Liver (tissue), 9 donors: ENCODE results near the gene PPME1. TPM values are rescaled to one million over a fixed set of nuclear protein-coding genes. Genes with fewer than 3 reads are reported as not detected.

Source experiments
- DNase-seq: peaks from one replicate; pipeline ENCODE4 v3.0.0-alpha.2; 2017; ENCODE audit warnings: low spot score
- H3K27ac ChIP-seq, 2 donors: one replicate each; pipeline ENCODE4 v1.7.0; 2013; ENCODE audit warnings: inconsistent platforms in 2 of 2, low read length in 2 of 2, control low read depth in 1 of 2, low read depth in 1 of 2, mild to moderate bottlenecking in 1 of 2
- H3K27me3 ChIP-seq, 4 donors: one replicate each; pipeline versions ENCODE4 v1.6.1 to v1.7.0; 2013; ENCODE audit warnings: low read length in 3 of 4, inconsistent platforms in 1 of 4, mild to moderate bottlenecking in 1 of 4, moderate library complexity in 1 of 4; ENCODE audit not compliant: control insufficient read depth in 4 of 4, insufficient read depth in 4 of 4
- H3K36me3 ChIP-seq, 4 donors: one replicate each; pipeline versions ENCODE4 v1.6.1 to v1.7.0; 2013; ENCODE audit warnings: low read length in 3 of 4, mild to moderate bottlenecking in 3 of 4, low read depth in 1 of 4, moderate library complexity in 1 of 4; ENCODE audit not compliant: control insufficient read depth in 4 of 4, insufficient read depth in 3 of 4
- H3K4me1 ChIP-seq, 4 donors: one replicate each; pipeline versions ENCODE4 v1.6.1 to v1.7.0; 2013; ENCODE audit warnings: low read length in 3 of 4, mild to moderate bottlenecking in 3 of 4, moderate library complexity in 1 of 4; ENCODE audit not compliant: control insufficient read depth in 4 of 4, insufficient read depth in 4 of 4
- H3K4me3 ChIP-seq, 3 donors: one replicate each; pipeline versions ENCODE4 v1.6.1 to v1.7.0; 2013; ENCODE audit warnings: low read length in 3 of 3, control low read depth in 1 of 3, low read depth in 1 of 3, mild to moderate bottlenecking in 1 of 3
- H3K9ac ChIP-seq, 2 donors: one replicate each; pipeline ENCODE4 v1.7.0; 2013; ENCODE audit warnings: low read length in 2 of 2, mild to moderate bottlenecking in 2 of 2, moderate library complexity in 2 of 2, control low read depth in 1 of 2, low read depth in 1 of 2
- H3K9me3 ChIP-seq, 4 donors: one replicate each; pipeline versions ENCODE4 v1.6.1 to v1.7.0; 2013; ENCODE audit warnings: low read length in 3 of 4; ENCODE audit not compliant: control insufficient read depth in 4 of 4
- EGR1 ChIP-seq, 2 donors: IDR thresholded peaks; 2 replicates each; pipeline ENCODE4 v1.6.1; 2016 to 2018; ENCODE audit warnings: antibody characterized with exemption in 2 of 2, low read depth in 2 of 2
- HNF4A ChIP-seq, 2 donors: conservative IDR thresholded peaks; 2 replicates each; pipeline ENCODE4 v1.6.1; 2016; ENCODE audit warnings: antibody characterized with exemption in 2 of 2, mild to moderate bottlenecking in 2 of 2
- HNF4G ChIP-seq: IDR thresholded peaks from 2 replicates; pipeline ENCODE4 v1.6.1; 2016; ENCODE audit warnings: antibody characterized with exemption
- NR2F2 ChIP-seq: IDR thresholded peaks from 2 replicates; pipeline ENCODE4 v1.6.1; 2016; ENCODE audit warnings: antibody characterized with exemption
- RAD21 ChIP-seq, 2 donors: IDR thresholded peaks; 2 replicates each; pipeline ENCODE4 v1.6.1; 2016; ENCODE audit warnings: antibody characterized with exemption in 2 of 2, mild to moderate bottlenecking in 2 of 2
- RXRA ChIP-seq, 2 donors: IDR thresholded peaks; 2 replicates each; pipeline ENCODE4 v1.6.1; 2017 to 2018; ENCODE audit warnings: antibody characterized with exemption in 2 of 2, mild to moderate bottlenecking in 1 of 2
- SP1 ChIP-seq: IDR thresholded peaks from 2 replicates; pipeline ENCODE4 v1.6.1; 2018; ENCODE audit warnings: antibody characterized with exemption, mild to moderate bottlenecking
- TAF1 ChIP-seq: conservative IDR thresholded peaks from 2 replicates; pipeline ENCODE4 v1.6.1; 2016; ENCODE audit warnings: antibody characterized with exemption, mild to moderate bottlenecking
- WGBS: extraction: QIAGEN DNeasy Blood & Tissue Kit; methylation state at CpG from one replicate; pipeline ENCODE4 v1.1.7; 2013; 5-methylcytosine and 5-hydroxymethylcytosine counted together
- polyA plus RNA-seq, 2 donors: library from polyadenylated mRNA; stranded (reverse) in 1 of 2; unstranded in 1 of 2; fragments of 200-250 nt in 1 of 2; fragments of >200 nt in 1 of 2; fragmentation: Nextera tagmentation in 1 of 2; extraction: Ambion mirVana in 1 of 2; gene quantifications; one replicate each; pipeline versions ENCODE4 v1.2.1 to v1.2.3, GENCODE V29; 2013 to 2015
- total RNA-seq, 2 donors: library from RNA; depleted of rRNA; stranded (reverse); fragments of >200 nt; gene quantifications; one replicate each; pipeline ENCODE4 v1.2.3, GENCODE V29; 2014
- TF ChIP-seq, protein P1 (sequence below): fragments of 150-350 bp; IDR thresholded peaks from 2 replicates; pipeline ENCODE4 v1.5.1; 2017; ENCODE audit warnings: improper control_type of control experiment, low read depth, low read length; ENCODE audit not compliant: missing input control
- TF ChIP-seq, protein P2 (sequence below): IDR thresholded peaks from 2 replicates; pipeline ENCODE4 v1.6.1; 2016; ENCODE audit warnings: antibody characterized with exemption
- TF ChIP-seq, protein P3 (sequence below): IDR thresholded peaks from 2 replicates; pipeline ENCODE4 v1.6.1; 2016; ENCODE audit warnings: antibody characterized with exemption
- donor health status: healthy.
- donor health status: healthy.
- donor health status: healthy.
- donor health status: healthy.
- donor health status: healthy.

The PPME1 gene
- total and polyA plus RNA-seq, 4 donors, result 9.1 to 47.4 (median 13.6) TPM

DNA sequence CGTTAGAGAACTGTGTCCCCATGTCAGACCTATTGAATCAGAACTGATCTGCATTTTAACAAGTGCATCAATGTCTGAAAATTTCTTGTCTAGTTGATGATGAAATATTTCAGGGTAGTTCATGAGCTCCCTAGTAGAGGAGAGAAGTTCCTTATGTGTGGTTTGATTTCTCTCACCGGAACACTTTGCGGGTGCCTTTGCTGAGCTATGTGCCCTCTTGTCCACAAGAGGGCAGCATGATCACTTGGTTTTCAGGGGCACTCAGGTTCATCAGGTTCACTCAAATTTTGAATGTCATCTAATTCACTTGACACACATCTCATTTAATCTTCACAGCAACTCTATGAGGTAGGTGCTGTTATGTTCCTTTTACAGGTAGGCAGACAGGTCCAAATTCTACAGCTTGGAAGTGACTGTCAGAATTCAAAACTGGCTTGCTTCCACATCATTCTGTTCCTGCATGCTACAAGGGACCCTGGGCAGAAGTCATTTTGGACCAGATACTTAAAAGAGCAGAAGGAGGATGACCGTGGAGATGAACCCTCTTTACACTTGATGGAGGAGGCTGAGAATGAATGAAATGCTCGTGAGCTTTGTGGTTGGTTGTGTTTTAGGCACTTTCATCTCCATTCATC is 84.8 kb downstream of the PPME1 start:
- TF ChIP-seq RXRA (IDR thresholded peaks at IDR 0.05) (peak; percentile 58 to 83), HNF4A (conservative IDR thresholded peaks at IDR 0.05) (peak in 1 of 2 donors; percentile 23), RAD21 (IDR thresholded peaks at IDR 0.05) (peak; percentile 86 to 93), HNF4G (no peak), SP1 (no peak), NR2F2 (no peak), EGR1 (IDR thresholded peaks at IDR 0.05; ENCODE audit: low read depth in 2 of 2) (no peak)
- TF ChIP-seq, protein P1, sequence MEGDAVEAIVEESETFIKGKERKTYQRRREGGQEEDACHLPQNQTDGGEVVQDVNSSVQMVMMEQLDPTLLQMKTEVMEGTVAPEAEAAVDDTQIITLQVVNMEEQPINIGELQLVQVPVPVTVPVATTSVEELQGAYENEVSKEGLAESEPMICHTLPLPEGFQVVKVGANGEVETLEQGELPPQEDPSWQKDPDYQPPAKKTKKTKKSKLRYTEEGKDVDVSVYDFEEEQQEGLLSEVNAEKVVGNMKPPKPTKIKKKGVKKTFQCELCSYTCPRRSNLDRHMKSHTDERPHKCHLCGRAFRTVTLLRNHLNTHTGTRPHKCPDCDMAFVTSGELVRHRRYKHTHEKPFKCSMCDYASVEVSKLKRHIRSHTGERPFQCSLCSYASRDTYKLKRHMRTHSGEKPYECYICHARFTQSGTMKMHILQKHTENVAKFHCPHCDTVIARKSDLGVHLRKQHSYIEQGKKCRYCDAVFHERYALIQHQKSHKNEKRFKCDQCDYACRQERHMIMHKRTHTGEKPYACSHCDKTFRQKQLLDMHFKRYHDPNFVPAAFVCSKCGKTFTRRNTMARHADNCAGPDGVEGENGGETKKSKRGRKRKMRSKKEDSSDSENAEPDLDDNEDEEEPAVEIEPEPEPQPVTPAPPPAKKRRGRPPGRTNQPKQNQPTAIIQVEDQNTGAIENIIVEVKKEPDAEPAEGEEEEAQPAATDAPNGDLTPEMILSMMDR, result peak; percentile 91
- TF ChIP-seq, protein P2, sequence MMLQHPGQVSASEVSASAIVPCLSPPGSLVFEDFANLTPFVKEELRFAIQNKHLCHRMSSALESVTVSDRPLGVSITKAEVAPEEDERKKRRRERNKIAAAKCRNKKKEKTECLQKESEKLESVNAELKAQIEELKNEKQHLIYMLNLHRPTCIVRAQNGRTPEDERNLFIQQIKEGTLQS, result no peak
- no peak overlapping the region for H3K27ac ChIP-seq
- peak; percentile 55 for DNase-seq
- H3K4me1 ChIP-seq, result no peaks in the 10 kb centered on the region
- 46% methylated on average over 5 of the region's 5 CpGs for WGBS
- peaks cover 0 to 4% (median under 1%) of the 10 kb centered on the region in 4 donors for H3K9me3 ChIP-seq
- peaks cover 4 to 26% (median 14%) of the 10 kb centered on the region in 4 donors for H3K36me3 ChIP-seq
- no peak overlapping the region for H3K4me3 ChIP-seq
- H3K27me3 ChIP-seq, result no peaks in the 10 kb centered on the region
- H3K9ac ChIP-seq, result no peak overlapping the region

DNA sequence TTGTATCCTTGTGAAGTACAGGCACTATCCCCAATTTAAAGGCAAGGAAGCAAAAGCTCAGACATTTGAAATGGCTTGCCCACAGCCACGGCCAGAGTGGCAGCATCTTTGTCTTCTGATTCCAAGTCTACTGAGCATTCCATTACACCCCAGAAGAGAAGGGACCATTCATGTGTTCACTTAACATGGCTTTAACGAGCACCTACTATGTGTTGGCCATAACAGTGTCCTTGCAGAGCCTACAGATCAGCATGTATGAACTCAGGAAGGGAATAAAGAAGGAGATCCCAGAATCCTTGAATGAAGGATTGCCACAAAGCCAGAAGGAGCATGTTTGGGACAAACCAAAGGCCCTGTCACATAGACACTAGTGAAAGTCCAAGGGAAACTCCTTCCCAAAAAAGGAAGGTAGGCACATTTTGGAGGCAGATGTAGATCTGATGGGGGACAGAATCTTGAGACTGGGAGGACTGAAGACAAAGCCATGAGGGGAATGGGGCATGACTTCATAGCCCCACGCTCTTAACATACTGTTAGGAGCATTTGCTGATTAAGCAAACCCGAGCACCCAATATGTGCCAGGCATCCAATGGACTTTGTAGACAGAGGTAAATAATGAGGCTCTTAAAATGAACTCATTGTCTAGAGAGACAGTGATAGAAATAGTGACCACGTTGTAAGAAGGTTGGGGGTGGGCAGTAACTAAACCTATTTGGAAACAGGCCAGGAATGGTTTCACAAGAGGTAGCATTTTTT is 85.5 kb downstream of the PPME1 start:
- H3K27ac ChIP-seq, result no peak overlapping the region
- H3K4me3 ChIP-seq, result no peak overlapping the region
- no peak for DNase-seq
- H3K27me3 ChIP-seq, result no peaks in the 10 kb centered on the region
- 86% methylated on average over 5 of the region's 5 CpGs for WGBS
- H3K9ac ChIP-seq, result no peak overlapping the region
- TF ChIP-seq RXRA (IDR thresholded peaks at IDR 0.05) (no peak), TAF1 (no peak), EGR1 (IDR thresholded peaks at IDR 0.05; ENCODE audit: low read depth in 2 of 2) (no peak), HNF4G (no peak)
- TF ChIP-seq, protein P1, result no peak
- TF ChIP-seq, protein P3, sequence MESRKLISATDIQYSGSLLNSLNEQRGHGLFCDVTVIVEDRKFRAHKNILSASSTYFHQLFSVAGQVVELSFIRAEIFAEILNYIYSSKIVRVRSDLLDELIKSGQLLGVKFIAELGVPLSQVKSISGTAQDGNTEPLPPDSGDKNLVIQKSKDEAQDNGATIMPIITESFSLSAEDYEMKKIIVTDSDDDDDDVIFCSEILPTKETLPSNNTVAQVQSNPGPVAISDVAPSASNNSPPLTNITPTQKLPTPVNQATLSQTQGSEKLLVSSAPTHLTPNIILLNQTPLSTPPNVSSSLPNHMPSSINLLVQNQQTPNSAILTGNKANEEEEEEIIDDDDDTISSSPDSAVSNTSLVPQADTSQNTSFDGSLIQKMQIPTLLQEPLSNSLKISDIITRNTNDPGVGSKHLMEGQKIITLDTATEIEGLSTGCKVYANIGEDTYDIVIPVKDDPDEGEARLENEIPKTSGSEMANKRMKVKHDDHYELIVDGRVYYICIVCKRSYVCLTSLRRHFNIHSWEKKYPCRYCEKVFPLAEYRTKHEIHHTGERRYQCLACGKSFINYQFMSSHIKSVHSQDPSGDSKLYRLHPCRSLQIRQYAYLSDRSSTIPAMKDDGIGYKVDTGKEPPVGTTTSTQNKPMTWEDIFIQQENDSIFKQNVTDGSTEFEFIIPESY, result no peak
- H3K4me1 ChIP-seq, result no peaks in the 10 kb centered on the region
- peaks cover 0 to 5% (median 2%) of the 10 kb centered on the region in 4 donors for H3K9me3 ChIP-seq
- peaks cover 4 to 19% (median 11%) of the 10 kb centered on the region in 4 donors for H3K36me3 ChIP-seq
